Stimulated activated CD8-positive, alpha-beta memory T cell treated with anti-CD3 and anti-CD28 coated beads, Interleukin-15, amount 100 ng/mL, for 1 hour (primary cell): ENCODE results near the gene TNFAIP8L1.

Experiments
- DNase-seq: peaks from one replicate; pipeline ENCODE4 v3.0.0-alpha.2; 2020; ENCODE audit warnings: low read depth

The TNFAIP8L1 gene

GRCh38 chr19:4613254-4613751, 26.0 kb upstream of the TNFAIP8L1 start:
- no peak for DNase-seq

- no peak for DNase-seq
Observed at GRCh38 chr19:4618019-4618418, 21.3 kb upstream of the TNFAIP8L1 start.

GRCh38 chr19:4619668-4620294, 19.5 kb upstream of the TNFAIP8L1 start:
- no peak for DNase-seq

- no peak for DNase-seq
Observed at GRCh38 chr19:4620675-4621074, 18.6 kb upstream of the TNFAIP8L1 start.

GRCh38 chr19:4622695-4623421, 16.5 kb upstream of the TNFAIP8L1 start:
- no peak for DNase-seq

- no peak for DNase-seq
Observed at GRCh38 chr19:4624301-4624700, 15.0 kb upstream of the TNFAIP8L1 start.

DNA sequence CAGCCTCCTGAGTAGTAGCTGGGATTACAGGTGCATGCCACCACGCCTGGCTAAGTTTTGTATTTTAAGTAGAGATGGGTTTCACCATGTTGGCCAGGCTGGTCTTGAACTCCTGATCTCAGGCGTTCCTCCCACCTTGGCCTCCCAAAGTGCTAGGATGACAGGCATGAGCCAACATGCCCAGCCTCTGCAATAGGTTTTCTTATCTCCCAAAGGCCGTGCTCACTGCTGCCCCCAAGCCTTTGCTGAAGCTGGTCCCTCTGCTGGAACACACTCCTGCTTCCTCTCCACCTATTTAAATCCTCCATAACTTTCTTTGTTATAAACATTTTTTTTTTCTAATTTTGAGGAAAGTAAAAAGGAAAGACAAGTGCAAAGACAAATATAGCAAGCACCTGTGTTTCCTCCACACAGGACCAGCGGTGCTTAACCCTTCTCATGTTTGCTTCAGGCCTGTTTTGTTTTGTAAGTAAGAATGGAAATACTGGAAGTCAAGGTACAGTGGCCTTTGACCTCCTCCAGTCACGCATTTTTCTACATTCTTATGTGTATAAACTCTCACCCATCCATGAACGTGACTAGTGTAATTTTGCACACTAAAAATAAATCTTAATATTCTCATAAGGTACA, 14.5 kb upstream of the TNFAIP8L1 start:
- no peak for DNase-seq

DNA sequence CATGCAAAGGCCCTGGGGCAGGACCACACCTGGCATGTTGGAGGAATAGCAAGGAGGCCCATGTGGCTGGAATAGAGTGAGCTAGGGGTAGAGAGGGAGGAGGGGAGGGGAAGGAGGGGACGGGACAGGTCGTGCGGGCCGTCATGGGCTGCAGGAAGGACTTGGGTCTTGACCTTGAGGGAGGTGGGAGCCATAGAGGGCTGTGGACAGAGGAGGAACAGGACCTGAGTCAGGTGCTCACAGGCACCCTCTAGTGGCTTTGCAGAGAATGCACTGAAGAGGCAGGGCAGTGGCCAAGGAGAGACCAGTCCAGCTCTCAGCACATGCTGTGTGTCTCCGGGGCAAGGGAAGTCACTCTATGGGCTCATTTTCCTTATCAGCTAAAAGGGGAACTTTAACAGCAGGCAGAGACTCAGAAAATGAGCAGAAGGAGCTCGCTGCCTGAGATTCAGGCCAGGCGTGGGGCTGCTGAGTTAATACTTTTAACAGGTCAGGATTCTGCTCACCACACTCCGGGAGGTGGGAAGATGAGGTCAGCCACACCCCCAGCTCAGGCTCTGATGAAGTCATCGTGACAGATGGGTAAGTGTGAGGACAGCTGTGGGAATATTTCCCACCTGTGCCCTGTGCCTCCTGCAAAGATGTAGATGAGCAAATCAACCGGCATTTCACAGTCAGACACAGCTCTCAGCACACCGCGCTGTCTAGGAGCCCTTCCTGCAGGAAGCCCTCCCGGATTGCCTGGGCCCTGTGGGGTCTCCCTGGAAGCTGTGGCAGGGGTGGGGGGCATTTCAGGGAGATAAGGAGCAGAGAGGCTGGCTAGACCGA, 6.0 kb upstream of the TNFAIP8L1 start:
- DNase-seq = no peak

DNA sequence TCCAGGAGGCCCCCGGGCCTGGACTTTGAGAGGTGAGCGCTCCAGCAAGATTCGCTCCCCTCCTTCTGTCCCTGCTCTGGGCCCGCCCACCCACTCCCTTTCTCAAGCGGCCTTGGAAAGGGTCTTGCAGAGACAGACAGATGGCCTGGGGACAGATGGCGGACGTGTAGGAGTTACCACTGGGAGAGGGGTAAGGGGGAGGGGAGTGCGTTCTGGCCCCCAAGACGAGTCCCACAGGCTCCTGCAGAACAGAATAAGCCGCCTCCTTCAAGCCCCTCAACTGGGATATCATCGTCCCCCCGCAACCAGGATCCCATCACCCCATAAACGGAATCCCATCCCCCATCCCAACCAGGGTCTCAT, 3.6 kb upstream of the TNFAIP8L1 start:
- DNase-seq = no peak

DNA sequence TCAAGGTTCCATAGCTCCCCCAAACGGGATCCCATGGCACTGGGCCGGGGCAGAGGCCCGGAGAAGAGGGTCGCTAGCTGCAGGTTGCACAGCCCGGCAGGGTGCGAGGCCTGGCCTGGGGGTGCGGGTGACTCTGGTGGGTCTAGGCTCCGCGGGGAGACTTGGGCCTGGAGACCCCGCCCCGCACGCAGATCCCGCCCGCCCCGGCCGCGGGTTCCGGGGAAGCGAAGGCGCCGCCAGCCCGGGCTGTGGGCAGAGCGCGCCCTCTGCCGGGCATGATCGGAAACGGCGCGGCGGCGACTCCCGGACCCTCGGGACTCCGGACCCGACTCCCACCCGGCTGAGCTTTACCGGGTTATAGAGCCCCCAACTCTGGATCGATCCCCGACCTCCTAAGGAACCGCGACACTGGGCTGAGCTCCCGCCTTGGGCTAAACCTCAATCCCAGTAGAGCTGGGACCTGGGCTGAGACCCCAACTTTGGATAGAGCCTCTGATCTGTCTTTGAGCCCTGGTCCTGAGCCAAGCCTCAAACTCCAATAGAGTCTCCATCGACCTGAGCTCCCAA, 3.1 kb upstream of the TNFAIP8L1 start:
- DNase-seq = peak; percentile 48

DNA sequence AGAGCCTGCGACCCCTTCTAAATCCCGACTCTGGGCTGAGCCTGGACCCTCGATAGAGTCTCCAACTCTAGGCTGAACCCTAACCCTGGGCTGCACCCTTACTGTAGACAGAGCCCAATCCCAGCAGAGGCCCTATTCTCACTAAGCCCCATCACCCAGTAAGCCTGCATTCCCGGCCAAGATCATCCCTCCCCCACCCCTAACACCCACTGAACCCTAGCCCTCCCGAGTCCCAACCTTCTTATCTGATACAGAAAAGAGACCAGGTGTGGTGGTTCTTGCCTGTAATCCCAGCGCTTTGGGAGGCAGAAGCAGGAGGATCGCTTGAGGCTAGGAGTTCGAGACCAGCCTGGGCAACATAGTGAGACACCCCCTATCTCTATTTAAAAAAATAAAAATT, 2.6 kb upstream of the TNFAIP8L1 start:
- DNase-seq = no peak

- no peak for DNase-seq
Observed at GRCh38 chr19:4638317-4638716, 999 bp upstream of the TNFAIP8L1 start.

DNA sequence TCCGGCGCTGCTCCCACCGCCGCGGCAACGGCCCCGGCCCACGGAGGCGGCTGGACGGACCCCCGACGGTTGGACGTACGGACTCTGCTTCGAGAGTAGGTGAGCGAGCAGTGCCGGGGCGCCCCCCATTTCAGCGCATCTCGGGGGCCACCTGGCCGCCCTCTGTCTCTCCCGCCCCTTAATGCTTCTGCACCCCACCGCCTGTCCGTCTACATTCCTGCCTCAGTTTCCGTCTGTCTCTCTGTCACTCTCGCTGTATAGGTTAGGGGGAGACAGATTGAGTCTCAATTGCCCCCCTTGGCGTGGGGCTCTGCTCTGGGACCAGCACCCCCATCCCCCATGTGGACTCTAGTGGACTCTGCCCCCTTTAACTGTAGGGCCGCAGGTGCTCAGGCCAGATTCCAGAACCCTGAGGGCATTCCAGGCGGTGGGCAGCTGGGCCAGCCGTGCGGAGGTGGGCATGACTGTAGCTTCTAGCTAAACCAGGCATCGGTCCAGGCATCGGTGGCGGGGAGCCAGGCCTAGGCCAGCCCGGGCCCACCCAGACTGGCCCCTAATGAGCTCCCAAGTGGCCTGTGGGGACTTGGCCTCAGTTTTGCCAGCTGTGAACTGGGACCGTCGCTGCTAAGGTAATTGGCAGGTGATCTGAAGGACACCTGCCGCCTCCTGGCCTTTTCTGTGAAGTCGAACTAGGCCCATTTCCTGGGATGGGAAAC, 373 bp downstream of the TNFAIP8L1 start:
- DNase-seq = no peak

GRCh38 chr19:4640247-4641000, 1.1 kb downstream of the TNFAIP8L1 start:
- DNase-seq = no peak

- no peak for DNase-seq
Observed at GRCh38 chr19:4641132-4641531, 1.8 kb downstream of the TNFAIP8L1 start.

GRCh38 chr19:4642625-4643024, 3.3 kb downstream of the TNFAIP8L1 start:
- DNase-seq = no peak

DNA sequence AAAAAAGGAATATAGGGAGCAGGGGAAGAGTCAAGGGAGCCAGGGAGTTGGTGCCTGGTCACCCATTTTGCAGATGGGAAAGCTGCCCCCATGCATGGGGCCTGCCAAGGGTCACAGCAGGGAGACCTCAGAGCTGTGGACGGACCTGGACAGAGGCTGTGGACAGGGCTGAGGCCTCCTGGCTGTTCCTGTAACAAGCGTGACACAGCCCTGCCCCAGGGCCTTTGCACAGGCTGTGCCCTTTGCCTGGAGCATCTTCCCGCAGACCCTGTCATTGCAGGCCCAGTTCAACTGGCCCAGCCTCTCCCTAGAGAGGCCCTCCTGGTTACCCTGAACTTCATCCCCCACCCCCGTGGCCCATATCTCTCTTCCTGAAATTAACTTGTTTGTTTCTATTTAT, 6.4 kb downstream of the TNFAIP8L1 start:
- no peak for DNase-seq

- no peak for DNase-seq
Observed at GRCh38 chr19:4647676-4648644, 8.6 kb downstream of the TNFAIP8L1 start.

DNA sequence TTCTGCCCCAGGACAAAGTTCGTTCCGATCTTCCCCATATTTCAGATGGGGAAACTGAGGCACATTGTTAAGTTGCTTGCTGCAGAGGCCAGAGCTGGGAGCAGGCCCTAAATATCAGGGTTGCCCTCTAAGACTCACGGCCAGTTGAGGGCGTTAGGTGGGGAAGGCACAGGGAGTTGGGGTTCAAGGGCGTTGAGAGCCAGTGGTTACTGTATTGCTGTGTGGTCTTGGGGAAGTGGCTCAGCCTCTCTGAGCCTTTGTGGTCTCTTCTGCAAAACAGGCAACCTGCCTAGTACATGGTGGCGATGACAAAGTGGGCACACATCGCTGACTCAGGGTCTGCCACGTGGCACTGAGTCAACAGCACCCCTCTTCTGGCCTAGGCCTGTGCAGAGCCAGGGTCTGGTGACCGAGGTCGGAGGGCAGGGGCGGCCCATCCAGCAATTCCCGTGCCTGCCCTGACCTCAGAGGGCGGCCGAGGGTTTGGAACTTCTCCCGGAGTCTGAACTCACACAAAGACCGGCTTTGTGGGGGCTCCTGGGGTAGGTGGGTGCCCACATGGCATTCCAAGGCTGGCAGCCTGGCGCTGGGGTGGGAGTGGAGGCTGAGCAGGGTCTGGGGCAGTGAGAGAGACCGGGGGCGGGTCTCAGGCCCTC, 10.2 kb downstream of the TNFAIP8L1 start:
- DNase-seq = no peak
